H4 (cell line): ENCODE results near the gene AFG1L. TPM values are rescaled to one million over a fixed set of nuclear protein-coding genes. Genes with fewer than 3 reads are reported as not detected.
"Not testable (repeated sequence)": the region's sequence is repeated elsewhere in the genome, so short reads cannot be mapped to it uniquely, and the experiment has no call there.

ENCODE experiments used
- DNase-seq: peaks from one replicate; pipeline ENCODE4 v3.0.0-alpha.2; 2015; ENCODE audit warnings: low spot score
- total RNA-seq: library from RNA; depleted of rRNA; stranded (reverse); fragments of >200 nt; shearing (Covaris generic); gene quantifications from 2 replicates; pipeline ENCODE4 v1.2.3, GENCODE V29; 2014

Gene AFG1L
- total RNA-seq, 1 experiment from 2014 or later, result 2.7 TPM

DNA sequence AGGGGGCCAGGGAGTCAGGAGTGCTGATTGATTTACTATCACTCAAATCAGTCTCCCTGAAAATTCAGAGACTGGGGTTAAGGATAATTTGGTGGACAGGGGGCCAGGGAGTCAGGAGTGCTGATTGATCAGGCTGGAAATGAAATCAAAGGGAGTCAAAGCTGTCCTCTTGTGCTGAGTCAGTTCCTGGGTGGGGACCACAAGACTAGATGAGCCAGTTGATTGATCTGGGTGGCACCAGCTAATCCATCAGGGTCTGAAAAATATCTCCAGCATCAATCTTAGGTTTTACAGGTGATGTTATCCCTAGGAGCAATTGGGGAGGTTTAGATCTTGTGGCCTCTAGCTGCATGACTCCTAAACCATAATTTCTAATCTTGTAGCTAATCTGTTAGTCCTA lies 6.1 kb upstream of the AFG1L start:
- no peak for DNase-seq

DNA sequence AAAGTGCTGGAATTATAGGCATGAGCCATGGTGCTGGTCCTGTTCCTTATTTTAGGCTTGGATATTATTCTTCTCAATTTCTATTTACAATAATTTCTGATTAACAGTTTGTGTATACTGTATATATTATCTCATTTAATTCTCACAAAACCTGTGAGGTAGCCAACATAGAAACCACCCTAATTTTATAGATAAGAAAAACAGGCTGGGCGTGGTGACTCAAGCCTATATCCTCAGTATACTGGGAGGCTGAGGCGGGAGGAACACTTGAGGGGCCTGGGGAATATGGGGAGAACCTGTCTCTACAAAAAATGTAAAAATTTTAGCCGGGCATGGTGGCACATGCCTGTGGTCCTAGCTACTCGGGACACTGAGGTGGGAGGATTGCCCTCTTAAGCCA lies 3.8 kb upstream of the AFG1L start:
- no peak for DNase-seq

DNA sequence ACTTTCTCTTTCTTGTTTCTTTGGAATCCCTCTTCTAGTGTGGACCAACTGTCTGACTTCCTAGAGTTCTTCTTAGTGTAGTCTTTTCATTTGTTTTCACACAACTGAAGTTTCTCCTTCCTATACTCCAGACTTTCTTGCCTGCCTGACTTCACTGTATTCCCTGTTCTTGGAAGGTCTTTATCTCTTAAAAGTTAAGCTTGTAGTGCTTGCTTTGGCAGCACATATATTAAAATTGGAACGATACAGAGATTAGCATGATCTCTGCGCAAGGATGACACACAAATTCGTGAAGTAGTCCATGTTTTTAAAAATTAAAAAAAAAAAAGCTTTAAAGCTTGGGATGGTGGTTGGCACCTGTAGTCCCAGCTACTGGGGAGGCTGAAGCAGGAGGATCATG lies 2.3 kb upstream of the AFG1L start:
- DNase-seq, result not testable (repeated sequence)

DNA sequence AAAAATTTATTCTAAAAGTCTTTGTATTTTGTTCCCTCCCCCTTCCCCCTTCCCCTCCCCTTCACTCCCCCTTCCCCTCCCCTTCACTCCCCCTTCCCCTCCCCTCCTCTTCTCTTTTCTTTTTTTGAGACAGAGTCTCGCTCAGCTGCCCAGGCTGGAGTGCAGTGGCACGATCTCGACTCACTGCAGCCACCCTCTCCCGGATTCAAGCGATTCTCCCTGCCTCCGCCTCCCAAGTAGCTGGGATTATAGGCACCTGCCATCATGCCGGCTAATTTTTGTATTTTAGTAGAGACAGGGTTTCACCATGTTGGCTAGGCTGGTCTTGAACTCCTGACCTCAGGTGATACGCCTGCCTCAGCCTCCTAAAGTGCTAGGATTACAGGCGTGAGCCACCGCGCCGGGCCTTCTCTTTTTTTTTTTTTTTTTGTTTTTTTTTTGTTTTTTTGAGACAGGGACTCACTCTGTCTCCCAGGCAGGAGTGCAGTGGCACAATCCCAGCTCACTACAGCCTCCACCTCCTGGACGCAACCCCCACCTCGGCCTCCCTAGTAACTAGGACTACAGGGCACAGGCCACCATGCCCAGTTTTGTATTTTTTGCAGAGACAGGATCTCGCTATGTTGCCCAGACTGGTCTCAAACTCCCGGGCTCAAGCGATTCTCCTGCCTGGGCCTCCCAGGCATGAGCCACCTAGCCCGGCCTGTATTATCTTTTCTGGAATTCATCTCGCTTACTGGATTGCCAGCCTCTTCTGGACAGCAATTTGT lies 1.1 kb upstream of the AFG1L start:
- DNase-seq, result no peak

DNA sequence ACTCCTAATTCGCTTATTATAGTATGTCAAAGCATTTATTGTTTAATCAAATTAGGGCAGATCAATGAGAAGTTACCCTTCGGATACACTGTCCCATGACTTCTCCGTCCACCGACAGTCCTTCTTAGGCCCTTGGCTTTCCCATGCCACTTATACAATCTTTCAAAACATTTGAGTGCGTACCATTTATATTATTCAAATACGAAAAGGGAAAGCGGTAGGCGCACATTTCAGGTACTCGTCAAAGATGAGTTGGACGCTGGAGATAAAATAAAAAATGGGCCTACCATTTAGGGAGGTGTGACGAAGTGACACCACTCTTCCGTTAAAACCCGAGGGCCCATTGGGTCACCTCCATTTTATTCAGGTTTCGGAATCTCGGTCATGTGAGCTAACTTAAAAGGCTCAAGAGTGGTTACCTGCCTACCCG lies 542 bp upstream of the AFG1L start:
- no peak for DNase-seq

DNA sequence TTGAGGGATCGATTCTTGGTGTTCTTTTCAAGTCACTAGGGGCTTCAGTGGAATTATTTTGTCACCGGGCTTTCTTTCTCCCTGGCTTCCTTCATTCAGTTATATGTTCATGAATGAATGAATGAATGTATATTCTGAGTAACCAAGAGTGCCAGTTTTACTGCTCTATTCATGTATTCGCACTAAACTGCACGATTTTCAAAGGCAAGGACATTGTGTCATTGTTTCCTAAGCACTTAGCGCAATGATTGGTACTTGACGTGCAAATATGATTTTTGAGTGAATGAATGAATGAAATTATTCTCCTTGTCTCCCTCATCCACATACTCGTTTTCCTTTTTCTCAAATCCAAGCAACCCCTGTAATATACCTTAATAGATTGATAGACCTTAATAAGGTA lies 822 bp downstream of the AFG1L start:
- no peak for DNase-seq

DNA sequence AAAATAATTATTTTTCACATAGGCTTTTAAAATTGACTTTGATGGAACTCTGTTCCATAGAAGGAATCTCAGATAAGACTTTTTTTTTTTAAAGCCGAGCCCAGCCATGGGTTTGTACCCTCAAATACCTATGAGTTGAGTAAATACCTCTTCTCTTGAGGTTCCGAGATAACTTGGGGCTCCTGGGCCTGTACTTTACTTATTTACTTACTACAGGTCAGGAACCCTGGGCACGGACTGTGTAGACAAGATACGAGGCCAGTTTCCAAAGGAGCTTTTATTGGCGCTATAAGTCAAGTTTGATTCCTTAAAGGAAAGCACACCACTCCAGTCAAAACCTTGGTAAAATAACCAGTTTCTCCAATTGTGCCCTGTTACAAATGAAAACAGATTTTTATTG lies 7.5 kb downstream of the AFG1L start:
- no peak for DNase-seq

DNA sequence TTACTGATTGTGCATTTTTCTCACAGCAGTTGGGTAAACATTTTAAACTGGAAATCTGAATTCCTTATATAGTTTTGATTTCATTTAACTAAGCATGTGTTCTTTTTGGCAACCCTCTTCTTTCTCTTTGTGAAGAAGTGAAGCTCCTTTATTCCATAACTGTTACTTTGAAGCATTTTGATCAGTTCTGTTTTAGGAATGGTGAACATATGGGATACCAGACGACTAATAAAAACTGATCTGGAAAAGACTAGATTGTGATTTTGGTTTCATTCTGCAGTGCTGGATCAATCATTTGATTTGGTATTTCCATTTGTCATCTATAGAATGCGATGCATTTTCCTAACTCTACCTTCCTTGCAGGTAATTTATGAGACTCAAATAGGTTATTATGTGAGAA lies 9.8 kb downstream of the AFG1L start:
- DNase-seq, result no peak

DNA sequence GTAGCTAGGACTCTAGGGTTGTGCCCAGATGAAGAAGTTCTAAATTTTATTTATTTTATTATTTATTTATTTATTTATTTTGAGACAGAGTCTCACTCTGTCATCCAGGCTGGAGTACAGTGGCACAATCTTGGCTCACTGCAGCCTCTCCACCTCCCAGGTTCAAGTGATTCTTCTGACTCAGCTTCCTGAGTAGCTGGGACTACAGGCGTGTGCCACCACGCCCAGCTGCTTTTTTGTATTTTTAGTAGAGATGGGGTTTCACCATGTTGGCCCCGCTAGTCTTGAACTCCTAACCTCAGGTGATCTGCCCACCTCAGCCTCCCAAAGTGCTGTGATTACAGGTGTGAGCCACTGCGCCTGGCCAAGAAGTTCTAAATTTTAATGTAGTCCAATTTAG lies 13.8 kb downstream of the AFG1L start:
- not testable (repeated sequence) for DNase-seq

DNA sequence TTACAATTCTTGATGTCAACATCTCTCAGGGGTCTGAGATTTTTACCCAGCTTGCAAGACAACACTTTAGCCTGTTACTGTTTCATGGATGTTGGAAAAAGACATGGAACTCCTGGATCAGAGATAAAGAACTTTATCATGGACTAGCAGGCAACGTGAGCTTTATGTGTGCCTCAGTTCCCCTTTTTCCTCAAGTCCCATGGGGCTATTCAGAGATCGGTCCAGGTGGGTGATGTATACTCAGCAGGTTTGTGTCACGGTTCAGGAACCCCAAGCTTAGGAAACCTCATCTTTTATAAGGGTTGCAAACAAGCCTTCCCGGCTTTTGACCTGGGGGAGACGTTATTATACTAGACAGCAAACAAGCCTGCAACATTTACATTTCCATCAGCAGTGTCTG lies 15.0 kb downstream of the AFG1L start:
- no peak for DNase-seq

DNA sequence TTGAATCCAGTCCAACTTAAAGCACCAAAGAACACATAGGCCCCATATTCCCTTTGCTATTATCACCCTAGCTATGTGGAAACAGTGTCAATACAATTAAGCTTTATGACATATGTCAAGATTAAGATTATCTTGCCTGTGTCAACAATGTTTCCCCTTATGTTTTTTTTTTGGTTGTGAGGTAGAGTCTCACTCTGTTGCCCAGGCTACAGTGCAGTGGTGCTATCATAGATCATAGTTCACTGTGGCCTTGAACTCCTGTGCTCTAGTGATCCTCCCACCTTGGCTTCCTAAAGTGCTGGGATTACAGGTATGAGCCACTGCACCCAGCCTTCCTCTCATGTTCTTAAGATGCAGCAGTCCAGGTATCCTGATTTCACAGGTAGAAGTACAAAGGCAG lies 17.8 kb downstream of the AFG1L start:
- DNase-seq, result no peak

DNA sequence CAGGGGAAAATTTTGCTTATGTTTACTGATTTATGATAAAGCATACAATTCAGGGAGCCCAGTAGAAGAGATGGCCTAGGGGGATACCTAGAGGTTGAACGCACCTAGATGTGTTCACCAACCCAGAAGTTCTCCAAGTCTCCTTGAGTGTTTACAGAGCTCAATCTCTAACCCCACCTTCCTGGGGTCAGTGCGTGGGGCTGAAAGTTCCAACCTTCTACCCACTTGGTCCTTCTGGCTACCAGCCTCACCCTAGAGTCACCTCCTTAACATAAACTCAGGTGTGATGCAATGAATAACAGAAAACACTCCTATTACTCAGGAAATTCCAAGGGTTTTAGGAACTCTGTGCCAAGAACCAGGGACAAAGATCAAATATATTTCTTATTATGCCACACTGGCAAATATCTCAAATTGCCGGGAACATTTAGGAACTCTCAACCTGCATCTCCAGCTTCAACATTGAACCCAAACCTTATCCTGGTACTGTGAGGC lies 26.4 kb downstream of the AFG1L start:
- DNase-seq, result no peak

DNA sequence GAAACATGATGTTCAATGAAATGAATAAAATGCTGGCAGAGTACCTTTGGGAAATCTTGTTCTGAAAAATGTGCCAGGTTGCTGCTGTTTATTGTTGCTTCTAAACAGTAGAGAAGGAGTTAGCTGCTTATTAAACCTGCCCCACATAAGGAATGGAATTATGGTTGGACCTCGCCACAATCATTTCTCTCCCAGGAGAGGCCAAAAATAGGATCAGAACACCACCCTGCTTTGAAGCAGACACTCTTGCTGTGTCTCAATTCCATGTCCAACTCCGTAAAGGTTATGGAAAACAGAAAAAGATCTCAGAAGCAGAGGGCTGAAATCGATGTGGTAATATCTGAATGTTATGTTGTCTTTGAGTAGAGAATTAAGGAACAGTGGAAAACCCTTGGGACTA lies 27.9 kb downstream of the AFG1L start:
- DNase-seq, result no peak

DNA sequence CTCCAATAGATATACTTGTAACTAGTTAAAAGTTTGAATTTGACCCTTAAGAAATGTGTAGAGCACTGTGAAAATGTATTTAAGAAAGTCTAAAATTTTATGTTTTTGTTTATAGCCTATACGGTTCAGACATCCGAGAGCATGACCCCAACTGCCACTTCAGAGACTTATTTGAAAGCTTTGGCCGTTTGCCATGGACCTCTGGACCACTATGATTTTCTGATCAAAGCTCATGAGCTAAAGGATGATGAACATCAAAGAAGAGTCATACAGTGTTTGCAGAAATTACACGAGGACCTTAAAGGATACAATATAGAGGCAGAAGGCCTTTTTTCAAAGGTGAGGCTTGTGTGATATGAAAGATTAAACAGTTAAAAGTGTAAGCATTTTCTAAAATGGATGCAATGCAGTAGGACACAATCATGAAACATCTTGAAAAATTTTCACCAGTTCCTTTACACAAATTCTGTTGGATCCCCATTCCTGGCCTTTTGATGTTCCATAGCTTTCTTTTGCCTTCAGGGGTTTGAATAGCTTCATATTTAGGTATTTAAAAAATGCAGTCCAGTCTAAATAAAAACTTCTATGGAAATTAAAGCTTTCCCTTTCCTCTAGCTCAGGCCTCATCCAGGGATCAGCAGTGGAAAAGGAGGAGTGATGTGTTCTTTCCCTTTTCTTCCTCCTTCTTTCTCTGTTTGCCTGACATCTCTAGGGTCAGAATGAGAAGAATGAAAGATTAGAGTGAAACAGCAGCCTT lies 29.0 kb downstream of the AFG1L start:
- no peak for DNase-seq

DNA sequence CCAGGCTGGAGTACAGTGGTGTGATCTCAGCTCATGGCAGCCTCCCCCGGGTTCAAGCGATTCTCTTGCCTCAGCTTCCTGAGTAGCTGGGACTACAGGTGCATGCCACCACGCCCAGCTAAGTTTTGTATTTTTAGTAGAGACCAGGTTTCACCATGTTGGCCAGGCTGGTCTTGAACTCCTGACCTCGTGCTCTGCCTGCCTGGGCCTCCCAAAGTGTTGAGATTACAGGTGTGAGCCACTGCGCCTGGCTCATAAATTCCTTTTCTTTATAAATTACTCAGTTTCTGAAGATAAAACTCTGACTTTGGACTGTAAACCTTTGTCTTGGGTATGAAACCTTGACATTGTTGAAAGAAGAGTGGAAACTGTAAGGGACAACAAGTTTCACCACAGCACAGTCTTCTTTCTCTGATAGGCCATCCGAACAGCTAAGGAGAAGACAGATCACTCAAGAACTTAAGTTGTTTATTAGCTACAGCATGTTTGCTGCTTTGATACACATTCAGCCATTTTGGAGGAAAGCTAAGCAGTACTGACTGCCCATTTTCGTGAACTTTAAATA lies 35.4 kb downstream of the AFG1L start:
- not testable (repeated sequence) for DNase-seq

DNA sequence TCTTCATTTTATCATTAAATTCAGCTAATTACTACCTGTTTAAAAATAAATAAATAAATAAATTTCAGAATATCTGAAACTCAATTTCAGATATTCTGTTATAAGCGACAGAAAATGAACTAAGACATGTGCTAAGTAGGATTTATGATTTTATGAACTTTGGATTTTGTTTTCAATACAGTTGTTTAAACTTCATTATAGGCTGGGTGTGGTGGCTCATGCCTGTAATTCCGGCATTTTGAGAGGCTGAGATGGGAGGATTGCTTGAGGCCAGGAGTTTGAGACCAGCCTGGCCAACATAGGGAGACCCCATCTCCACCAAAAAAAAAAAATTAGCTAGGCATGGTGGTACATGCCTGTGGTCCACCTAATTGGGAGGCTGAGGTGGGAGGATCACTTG lies 36.0 kb downstream of the AFG1L start:
- no peak for DNase-seq

DNA sequence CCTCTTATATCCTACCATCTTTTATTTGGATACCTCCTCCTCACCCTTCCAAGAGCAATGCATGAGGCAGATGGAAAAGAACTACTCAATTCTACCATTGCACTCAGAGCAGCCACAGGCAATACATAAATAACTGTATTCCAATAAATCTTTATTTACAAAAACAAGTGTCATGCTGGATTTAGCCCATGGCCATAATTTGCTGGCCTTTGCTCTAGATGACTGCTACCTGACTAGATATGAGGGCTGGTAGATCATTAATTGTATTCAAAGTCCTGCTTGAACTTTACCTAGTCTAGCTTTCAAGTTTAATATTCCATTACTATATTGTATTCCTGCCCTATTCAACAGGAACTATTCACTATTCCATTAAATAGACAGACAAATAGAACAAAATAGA lies 37.1 kb downstream of the AFG1L start:
- DNase-seq, result no peak

DNA sequence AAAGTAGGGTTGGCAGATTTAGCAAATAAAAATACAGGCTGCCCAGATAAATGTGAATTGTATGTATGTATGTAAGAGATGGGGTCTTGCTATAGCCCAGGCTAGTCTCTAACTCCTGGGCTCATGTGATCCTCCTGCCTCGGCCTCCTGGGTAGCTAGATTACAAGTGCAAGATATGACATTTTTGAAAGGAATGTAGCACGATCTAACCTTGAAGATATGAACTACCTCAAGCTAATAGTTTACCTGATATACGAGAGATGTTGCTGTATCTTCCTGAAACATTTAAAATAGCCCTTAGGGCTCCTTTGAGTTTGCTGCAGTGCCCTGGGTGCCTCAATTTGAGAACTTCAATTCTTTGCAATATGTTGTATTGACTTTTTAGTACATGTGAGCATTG lies 42.1 kb downstream of the AFG1L start:
- DNase-seq, result no peak

DNA sequence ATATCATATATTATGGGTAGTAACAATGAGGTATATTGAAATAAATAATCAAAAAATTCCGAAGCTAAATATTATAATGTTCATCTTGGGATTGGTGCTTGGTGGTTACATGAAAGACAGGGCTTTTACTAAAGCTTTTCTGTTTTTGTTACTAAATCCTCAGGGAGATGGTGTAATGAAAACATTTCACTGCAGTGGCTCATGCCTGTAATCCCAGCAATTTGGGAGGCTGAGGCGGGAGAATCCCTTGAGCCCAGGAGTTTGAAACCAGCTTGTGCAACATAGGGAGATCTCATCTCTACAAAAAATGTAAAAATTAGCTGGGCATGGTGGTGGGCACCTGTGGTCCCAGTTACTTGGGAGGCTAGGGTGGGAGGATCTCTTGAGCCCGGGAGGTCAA lies 42.9 kb downstream of the AFG1L start:
- DNase-seq, result no peak

DNA sequence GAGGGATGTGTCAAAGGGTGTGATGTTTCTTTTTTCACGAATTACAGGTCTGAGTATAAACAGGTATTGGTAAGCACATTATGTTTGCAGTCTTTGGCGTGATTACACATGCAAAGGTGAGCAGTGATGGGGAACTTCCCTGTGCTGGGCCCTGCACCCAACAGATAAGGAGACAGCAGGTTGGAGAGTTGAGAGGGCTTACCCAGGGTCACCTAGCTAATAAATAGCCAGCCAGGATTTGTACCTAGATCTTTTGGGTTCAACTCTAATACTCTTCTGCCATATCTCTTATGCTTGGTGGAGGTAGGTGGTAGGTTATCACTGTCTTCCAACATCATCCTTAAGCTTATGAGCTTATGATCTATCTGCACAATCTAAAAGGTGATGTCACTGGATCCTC lies 46.5 kb downstream of the AFG1L start:
- DNase-seq, result no peak

DNA sequence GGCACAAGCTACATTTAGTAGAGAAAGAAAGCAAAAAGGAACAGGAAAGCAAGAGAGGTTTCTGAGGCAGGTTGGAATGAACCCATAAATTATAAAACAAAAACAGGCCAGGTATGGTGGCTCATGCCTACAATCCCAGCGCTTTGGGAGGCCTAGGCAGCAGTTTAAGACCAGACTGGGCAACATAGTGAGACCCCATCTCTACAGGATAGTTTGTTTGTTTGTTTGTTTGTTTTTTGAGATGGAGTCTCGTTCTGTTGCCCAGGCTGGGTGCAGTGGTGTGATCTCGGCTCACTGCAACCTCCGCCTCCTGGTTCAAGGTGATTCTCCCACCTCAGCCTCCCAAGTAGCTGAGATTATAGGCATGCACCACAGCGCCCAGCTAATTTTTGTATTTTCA lies 49.0 kb downstream of the AFG1L start:
- DNase-seq, result no peak

DNA sequence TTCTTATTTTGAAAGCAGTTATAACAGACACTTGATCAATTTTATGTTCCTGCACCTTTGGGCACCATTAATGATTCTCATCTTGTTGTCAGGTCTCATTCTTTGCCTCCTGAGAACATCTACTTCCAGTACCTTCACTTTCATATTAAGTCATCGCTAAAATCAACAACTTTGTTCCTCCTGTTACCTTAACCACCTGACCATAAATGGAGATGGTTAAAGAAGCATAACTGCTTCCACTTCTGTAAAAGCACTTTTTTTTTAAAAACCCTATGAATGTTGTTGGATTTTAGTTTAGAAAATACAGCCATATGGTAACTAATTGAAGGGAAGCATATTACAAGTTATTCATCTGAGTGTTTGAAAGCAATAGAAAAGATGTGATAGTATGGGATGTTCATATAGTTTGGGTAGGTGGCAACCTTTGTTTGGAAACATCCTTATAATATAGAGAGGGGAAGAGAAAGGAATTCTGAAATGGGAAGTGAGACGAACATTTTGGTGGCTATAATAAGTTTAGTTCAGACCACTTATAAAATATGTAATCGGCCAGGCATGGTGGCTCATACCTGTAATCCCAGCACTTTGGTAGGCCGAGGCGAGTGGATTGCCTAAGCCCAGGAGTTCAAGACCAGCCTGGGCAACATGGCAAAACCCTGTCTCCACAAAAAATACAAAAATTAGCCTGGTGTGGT lies 53.9 kb downstream of the AFG1L start:
- DNase-seq, result no peak
